Measurements from ENCODE around the gene GMNC. TPM values are rescaled to one million over a fixed set of nuclear protein-coding genes. Genes with fewer than 3 reads are reported as not detected.

Gene GMNC
- total RNA-seq, 1 experiment from 2014 or later, result 0.27 TPM

DNA sequence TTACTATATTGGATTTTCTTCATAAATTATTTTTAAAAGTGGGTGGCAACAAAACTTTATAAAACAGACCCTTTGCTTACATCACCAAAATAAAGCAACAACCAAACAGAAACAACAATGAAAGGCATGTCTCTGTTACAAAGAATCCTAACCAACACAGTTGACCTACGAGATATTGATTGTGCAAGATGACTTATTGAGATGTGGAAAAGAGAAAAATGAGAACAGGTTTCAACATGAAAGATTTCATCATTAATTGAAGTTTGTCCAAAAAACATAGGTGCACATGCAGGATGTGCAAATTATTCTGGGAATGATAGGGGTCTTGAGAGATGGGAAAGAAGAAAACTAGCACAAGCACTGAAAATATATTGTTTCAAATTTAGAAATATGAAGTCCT lies 9.0 kb downstream of the GMNC start:
- no peak overlapping the region for H3K4me3 ChIP-seq (replicated peaks in 1 of 2; ENCODE audit: low read depth in 1 of 2, low read length in 2 of 2)
- ChIA-PET POLR2A (no interaction called here), CTCF (no interaction called here), RAD21 (ENCODE audit: low non-redundant PET in 1 of 2, low total read pairs in 2 of 2, uncharacterized antibody in 2 of 2, unreplicated experiment in 2 of 2) (no interaction called here)
- H3K27me3 ChIP-seq (ENCODE audit: insufficient read depth, low read length), result no peaks in the 10 kb centered on the region
- no peaks in the 10 kb centered on the region for H3K9me2 ChIP-seq (ENCODE audit: insufficient read depth)
- no peaks in the 10 kb centered on the region for H4K20me1 ChIP-seq (ENCODE audit: insufficient read depth)
- H3K4me1 ChIP-seq (ENCODE audit: control insufficient read depth in 1 of 2, insufficient read depth in 2 of 2, low read length in 2 of 2), result no peaks in the 10 kb centered on the region
- no peaks in the 10 kb centered on the region for H3K79me2 ChIP-seq (ENCODE audit: insufficient read depth, low read length)
- BruUV-seq (replicated peaks), result no TSS peak
- no peak overlapping the region for H3K9ac ChIP-seq (ENCODE audit: low read length)
- no peak overlapping the region for H3K4me2 ChIP-seq (ENCODE audit: low read length)
- TF ChIP-seq EGR1 (IDR thresholded peaks at IDR 0.05; ENCODE audit: low read depth), result no peak
- no peak for TF ChIP-seq ZFX (IDR thresholded peaks at IDR 0.05)
- no peak for TF ChIP-seq POLR2AphosphoS5 (IDR thresholded peaks at IDR 0.05; ENCODE audit: low read depth, low read length)
- TF ChIP-seq CBX3 (IDR thresholded peaks at IDR 0.05; ENCODE audit: low read depth), result no peak
- TF ChIP-seq YY1 (IDR thresholded peaks at IDR 0.05; ENCODE audit: extremely low read depth, insufficient replicate concordance, low read depth, low read length), result no peak
- TF ChIP-seq FOSL1 (IDR thresholded peaks at IDR 0.05; ENCODE audit: low read depth), result no peak
- no peak for TF ChIP-seq EZH2phosphoT487 (IDR thresholded peaks at IDR 0.05; ENCODE audit: borderline replicate concordance)
- TF ChIP-seq ELF1 (IDR thresholded peaks at IDR 0.05; ENCODE audit: borderline replicate concordance, low read depth), result no peak
- no peak for TF ChIP-seq SP1 (IDR thresholded peaks at IDR 0.05; ENCODE audit: low read depth)
- TF ChIP-seq SRF (IDR thresholded peaks at IDR 0.05; ENCODE audit: low read depth), result no peak
- no peak for TF ChIP-seq SIN3A (IDR thresholded peaks at IDR 0.05; ENCODE audit: low read depth)
- no peak for TF ChIP-seq EZH2 (IDR thresholded peaks at IDR 0.05)
- TF ChIP-seq, protein P1, sequence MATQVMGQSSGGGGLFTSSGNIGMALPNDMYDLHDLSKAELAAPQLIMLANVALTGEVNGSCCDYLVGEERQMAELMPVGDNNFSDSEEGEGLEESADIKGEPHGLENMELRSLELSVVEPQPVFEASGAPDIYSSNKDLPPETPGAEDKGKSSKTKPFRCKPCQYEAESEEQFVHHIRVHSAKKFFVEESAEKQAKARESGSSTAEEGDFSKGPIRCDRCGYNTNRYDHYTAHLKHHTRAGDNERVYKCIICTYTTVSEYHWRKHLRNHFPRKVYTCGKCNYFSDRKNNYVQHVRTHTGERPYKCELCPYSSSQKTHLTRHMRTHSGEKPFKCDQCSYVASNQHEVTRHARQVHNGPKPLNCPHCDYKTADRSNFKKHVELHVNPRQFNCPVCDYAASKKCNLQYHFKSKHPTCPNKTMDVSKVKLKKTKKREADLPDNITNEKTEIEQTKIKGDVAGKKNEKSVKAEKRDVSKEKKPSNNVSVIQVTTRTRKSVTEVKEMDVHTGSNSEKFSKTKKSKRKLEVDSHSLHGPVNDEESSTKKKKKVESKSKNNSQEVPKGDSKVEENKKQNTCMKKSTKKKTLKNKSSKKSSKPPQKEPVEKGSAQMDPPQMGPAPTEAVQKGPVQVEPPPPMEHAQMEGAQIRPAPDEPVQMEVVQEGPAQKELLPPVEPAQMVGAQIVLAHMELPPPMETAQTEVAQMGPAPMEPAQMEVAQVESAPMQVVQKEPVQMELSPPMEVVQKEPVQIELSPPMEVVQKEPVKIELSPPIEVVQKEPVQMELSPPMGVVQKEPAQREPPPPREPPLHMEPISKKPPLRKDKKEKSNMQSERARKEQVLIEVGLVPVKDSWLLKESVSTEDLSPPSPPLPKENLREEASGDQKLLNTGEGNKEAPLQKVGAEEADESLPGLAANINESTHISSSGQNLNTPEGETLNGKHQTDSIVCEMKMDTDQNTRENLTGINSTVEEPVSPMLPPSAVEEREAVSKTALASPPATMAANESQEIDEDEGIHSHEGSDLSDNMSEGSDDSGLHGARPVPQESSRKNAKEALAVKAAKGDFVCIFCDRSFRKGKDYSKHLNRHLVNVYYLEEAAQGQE (IDR thresholded peaks at IDR 0.05; ENCODE audit: low read depth), result no peak
- no peak for TF ChIP-seq POLR2A (IDR thresholded peaks at IDR 0.05; ENCODE audit: borderline replicate concordance, extremely low read depth, insufficient read depth, insufficient read length)
- no peak for TF ChIP-seq TCF7L2 (IDR thresholded peaks at IDR 0.05; ENCODE audit: borderline replicate concordance, extremely low read depth, insufficient read depth, insufficient read length)
- no peak for TF ChIP-seq ZNF274 (IDR thresholded peaks at IDR 0.05; ENCODE audit: low read depth, low read length)
- TF ChIP-seq, protein P2, sequence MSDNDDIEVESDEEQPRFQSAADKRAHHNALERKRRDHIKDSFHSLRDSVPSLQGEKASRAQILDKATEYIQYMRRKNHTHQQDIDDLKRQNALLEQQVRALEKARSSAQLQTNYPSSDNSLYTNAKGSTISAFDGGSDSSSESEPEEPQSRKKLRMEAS (IDR thresholded peaks at IDR 0.05), result no peak
- TF ChIP-seq, protein P3, sequence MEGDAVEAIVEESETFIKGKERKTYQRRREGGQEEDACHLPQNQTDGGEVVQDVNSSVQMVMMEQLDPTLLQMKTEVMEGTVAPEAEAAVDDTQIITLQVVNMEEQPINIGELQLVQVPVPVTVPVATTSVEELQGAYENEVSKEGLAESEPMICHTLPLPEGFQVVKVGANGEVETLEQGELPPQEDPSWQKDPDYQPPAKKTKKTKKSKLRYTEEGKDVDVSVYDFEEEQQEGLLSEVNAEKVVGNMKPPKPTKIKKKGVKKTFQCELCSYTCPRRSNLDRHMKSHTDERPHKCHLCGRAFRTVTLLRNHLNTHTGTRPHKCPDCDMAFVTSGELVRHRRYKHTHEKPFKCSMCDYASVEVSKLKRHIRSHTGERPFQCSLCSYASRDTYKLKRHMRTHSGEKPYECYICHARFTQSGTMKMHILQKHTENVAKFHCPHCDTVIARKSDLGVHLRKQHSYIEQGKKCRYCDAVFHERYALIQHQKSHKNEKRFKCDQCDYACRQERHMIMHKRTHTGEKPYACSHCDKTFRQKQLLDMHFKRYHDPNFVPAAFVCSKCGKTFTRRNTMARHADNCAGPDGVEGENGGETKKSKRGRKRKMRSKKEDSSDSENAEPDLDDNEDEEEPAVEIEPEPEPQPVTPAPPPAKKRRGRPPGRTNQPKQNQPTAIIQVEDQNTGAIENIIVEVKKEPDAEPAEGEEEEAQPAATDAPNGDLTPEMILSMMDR (IDR thresholded peaks at IDR 0.05 in 2 of 3, conservative IDR thresholded peaks at IDR 0.05 in 1 of 3; ENCODE audit: borderline replicate concordance in 1 of 3, insufficient read depth in 1 of 3, low read depth in 2 of 3, low read length in 2 of 3), result no peak
- DNase-seq (ENCODE audit: low read depth, low spot score), result no peak
- no peaks in the 10 kb centered on the region for H3K36me3 ChIP-seq (ENCODE audit: control insufficient read depth in 1 of 2, insufficient read depth in 2 of 2, low read length in 2 of 2)
- H3K27ac ChIP-seq (ENCODE audit: low read depth, low read length), result no peak overlapping the region
- H3K9me3 ChIP-seq (ENCODE audit: control insufficient read depth in 1 of 2, insufficient read depth in 1 of 2, low read depth in 1 of 2, low read length in 2 of 2), result no peaks in the 10 kb centered on the region
- H2AFZ ChIP-seq (ENCODE audit: low read depth, low read length, poor library complexity, severe bottlenecking), result no peak overlapping the region
- intact Hi-C loops (cut with micrococcal nuclease), result no loop called here
- no peak for ATAC-seq

All from HCT116 (cell line).